Transverse colon (tissue), 3 donors: ENCODE measurements around the gene APOL3.

Experiments
- CTCF ChIP-seq, 5 experiments: fragments of 200-600 bp in 3 of 5; fragments of 450-650 bp in 2 of 5; sonication (generic) in 3 of 5; IDR thresholded peaks; 1 replicate in 2 of 5; 2 replicates in 3 of 5; pipeline ENCODE4 v1.5.1; 2016 to 2017; ENCODE audit warnings: antibody characterized with exemption in 5 of 5, inconsistent platforms in 3 of 5, mild to moderate bottlenecking in 2 of 5, moderate library complexity in 1 of 5
- POLR2A ChIP-seq: fragments of 450-650 bp; IDR thresholded peaks from one replicate; pipeline ENCODE4 v1.6.1; 2016; ENCODE audit warnings: antibody characterized with exemption, mild to moderate bottlenecking, moderate library complexity

- TF ChIP-seq POLR2A (no peak), CTCF (IDR thresholded peaks at IDR 0.05) (no peak)
These were observed 25.1 kb downstream of the APOL3 start for GRCh38 chr22:36135306-36135980.
